CD4-positive, alpha-beta T cell treated with Interferon alpha-2 for 1 hour (primary cell): ENCODE results near the gene SLC20A1.
A peak's percentile ranks its signal among the peaks of the same experiment; 100 is the strongest.

Experiments
- DNase-seq, 2 donors: peaks; one replicate each; pipeline ENCODE4 v3.0.0-alpha.2; 2020 to 2022

Gene SLC20A1

GRCh38 chr2:112626604-112627059 lies 19.1 kb upstream of the SLC20A1 start:
- DNase-seq = peak; percentile 63 to 77

DNA sequence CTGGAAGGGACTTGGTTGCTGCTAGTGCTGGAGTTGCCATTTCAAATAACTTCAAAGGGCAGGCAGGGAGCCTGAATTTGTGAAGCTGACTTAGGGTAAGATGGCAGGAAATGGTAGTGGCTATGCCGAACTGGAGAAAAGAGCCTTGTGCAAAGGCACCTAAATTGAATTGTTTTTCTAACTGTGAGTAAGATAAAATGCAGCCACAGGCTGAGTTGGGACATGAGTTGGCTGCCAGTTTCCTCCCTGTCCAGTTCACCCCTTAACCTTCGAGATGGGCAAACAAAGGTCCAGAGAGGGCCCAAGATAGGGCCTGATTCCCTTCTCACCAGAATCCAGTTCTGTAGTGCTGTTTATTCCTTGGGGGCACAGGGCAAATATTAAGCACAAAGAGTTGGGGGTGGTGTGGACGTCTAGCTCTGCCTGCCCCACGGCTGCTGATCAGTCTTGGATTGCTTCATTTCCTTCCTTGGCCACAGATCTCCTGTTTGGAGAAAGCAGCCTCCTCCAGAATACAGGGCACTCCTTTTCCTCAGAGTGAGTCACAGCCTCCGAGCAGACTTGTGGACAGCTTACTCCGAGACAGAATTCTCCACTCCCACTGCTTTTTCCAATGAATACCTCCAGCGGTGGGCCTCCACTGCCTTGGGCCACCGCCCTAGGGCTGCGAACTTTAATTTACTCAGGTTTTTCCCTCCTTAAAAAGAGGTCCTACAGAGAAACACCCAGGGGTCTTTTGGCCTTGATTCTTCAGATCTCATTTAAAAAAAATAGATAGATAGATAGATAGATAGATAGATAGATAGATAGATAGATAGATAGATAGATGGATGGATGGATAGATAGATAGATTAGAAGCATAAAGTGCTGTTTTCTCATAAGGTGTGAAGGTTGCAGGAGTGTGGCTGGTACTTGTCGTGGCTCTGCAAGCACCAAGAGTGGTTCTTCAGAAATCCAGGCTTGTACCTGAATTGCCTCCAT lies 18.4 kb upstream of the SLC20A1 start:
- peak; percentile 28 to 52 for DNase-seq

GRCh38 chr2:112629224-112629623 lies 16.5 kb upstream of the SLC20A1 start:
- no peak for DNase-seq

DNA sequence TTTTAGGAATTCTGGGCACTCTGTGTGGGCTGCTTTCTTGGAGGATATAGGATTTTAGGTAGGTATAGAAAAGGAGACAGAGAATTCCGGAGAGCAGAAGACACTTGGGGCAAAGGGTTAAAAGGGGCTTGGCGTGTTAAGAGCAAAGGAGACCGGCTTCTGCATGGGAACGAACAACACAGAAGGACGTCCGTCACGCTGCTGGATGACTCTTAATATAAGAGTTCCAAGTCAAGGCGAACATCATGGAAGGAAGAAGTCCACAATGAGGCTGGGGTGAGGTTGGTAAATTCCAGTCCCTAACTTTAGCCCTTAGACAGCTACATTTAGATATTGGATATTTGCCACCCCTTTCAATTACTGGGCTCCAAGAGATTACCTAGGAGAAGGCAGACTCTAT lies 15.9 kb upstream of the SLC20A1 start:
- DNase-seq = no peak

GRCh38 chr2:112630268-112630667 lies 15.5 kb upstream of the SLC20A1 start:
- no peak for DNase-seq

GRCh38 chr2:112633708-112634107 lies 12.0 kb upstream of the SLC20A1 start:
- DNase-seq = no peak

- peak in 1 of 2 donors; percentile 45 for DNase-seq
Observed at GRCh38 chr2:112634153-112634873, 11.4 kb upstream of the SLC20A1 start.

GRCh38 chr2:112634874-112635157 lies 10.9 kb upstream of the SLC20A1 start:
- DNase-seq = no peak

- no peak for DNase-seq
Observed at GRCh38 chr2:112636605-112637288, 9.0 kb upstream of the SLC20A1 start.

GRCh38 chr2:112637289-112637660 lies 8.5 kb upstream of the SLC20A1 start:
- DNase-seq = no peak

DNA sequence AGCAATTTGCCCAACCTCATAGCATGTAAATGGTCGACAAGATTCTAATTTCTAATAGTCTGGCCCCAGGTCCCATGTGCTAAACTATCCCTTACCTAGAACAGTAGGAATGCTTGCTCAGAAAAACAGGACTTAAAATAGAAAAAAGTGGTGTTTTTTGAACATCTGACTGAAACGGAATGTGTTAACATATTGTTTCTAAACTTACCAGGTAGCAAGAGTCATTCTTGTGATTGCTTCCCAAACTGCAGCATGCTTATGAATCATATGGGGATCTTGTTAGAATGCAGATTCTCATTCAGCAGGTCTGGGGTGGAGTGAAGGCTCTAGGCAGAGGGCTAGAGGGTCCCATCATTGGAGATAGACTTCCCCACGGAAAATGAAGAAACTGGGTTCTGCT lies 5.8 kb upstream of the SLC20A1 start:
- no peak for DNase-seq

GRCh38 chr2:112640467-112640799 lies 5.3 kb upstream of the SLC20A1 start:
- no peak for DNase-seq

GRCh38 chr2:112640800-112641675 lies 4.7 kb upstream of the SLC20A1 start:
- DNase-seq = no peak

GRCh38 chr2:112641701-112642100 lies 4.0 kb upstream of the SLC20A1 start:
- DNase-seq = no peak

DNA sequence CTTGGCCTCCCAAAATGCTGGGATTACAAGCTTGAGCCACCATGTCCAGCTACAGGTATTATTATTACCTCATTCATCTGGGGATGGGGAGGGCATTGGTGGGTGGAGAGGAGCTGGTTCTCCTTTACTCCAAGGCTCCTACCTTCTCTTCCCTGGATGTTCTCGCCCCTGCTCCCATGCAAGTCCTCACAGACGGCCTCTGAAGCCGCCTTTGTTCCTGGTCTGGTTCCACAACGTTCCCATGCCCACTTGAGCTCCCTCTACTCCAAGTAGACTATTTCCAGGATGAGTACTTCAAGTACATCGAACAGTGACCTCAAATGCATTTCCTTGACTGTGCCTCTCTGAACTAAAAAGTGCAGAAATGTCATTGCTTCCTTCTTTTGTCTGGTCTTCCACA lies 3.2 kb upstream of the SLC20A1 start:
- DNase-seq = no peak

- no peak for DNase-seq
Observed at GRCh38 chr2:112642966-112643365, 2.8 kb upstream of the SLC20A1 start.

- no peak for DNase-seq
Observed at GRCh38 chr2:112643488-112643887, 2.3 kb upstream of the SLC20A1 start.

DNA sequence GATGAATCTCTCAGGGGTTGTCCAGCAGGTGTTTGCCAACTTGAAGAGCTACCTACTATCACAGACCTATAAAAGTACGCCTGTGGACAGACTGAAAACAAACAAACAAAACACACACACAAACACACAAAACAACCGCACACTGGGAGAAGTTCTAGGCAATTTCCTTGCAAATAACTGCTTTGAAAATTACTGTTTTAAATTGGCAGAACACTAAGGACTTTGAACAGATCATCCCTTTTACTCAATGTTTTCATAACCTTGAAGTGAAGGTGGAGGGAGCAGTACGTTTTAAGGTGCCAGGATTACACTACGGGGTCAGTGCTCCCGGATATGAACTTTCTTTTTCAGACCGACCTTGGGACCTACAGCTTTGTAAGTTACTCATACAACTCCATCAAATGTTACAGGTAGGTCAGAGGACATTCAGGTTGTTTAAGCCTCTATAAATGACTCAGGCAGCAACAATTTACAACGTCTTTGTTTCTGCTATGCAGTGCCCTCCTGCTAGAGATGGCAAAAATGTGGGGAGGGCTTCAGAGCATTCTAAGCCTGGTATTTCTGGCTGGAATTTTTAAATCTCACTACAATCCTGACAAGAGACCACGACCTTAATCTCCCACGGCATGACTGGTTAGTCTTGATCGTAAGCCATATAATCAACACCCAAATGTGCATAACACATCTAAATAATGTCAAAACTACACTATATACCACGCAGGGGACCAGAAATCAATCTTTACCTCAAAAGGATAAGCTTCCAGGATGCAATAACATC lies 1.4 kb upstream of the SLC20A1 start:
- DNase-seq = no peak

DNA sequence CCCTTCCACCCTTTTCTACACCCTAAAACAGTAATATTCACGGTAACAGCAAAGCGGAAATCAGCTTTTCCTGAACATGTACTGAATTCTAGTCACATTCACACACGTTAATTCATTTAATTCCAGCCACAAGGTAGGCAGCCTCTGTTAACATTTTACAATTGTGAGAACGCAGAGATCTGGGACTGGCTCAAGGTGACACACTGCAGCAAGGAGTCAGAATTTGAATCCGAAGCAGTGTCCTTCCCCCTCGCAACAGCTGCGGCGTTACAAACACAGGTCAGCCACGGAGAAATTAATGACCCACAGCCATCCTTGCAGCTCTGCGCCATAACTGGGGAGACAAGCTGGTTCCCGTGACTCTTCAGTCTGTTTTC lies 818 bp upstream of the SLC20A1 start:
- no peak for DNase-seq

DNA sequence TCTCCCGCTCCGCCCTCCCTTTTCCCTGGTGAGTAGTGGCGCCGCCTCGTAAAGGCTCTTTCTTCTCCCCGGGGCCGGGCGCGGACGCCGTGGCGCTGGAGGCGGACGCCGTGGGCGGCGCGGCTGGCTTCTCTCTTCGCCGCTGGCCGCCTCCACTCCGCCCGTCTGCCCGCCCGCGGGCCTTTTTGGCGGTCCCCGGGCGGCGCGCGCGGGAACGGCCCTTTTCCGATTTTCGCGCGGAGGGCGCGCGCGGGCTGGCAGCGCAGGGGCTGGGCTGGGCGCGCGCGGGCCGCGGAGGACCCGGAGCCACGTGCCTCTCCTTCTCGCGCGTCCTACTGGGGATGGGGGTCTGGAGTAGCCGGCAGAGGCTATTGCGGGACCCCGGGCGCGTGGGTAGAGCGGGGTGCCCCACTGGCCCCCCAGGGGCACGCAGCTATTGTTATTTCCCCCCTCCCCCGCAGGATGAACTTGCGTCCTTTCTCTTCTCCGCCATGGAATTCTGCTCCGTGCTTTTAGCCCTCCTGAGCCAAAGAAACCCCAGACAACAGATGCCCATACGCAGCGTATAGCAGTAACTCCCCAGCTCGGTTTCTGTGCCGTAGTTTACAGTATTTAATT lies 472 bp downstream of the SLC20A1 start:
- peak; percentile 24 to 58 for DNase-seq
